HG03060 (cell line): ENCODE results near the gene IQGAP2.

ENCODE experiments used
- ATAC-seq: cut with Tn5 transposase; IDR thresholded peaks from one replicate; pipeline ENCODE4 v1.9.1; 2021; ENCODE audit warnings: low read depth, moderate number of reproducible peaks; ENCODE audit not compliant: unreplicated experiment

Gene IQGAP2

DNA sequence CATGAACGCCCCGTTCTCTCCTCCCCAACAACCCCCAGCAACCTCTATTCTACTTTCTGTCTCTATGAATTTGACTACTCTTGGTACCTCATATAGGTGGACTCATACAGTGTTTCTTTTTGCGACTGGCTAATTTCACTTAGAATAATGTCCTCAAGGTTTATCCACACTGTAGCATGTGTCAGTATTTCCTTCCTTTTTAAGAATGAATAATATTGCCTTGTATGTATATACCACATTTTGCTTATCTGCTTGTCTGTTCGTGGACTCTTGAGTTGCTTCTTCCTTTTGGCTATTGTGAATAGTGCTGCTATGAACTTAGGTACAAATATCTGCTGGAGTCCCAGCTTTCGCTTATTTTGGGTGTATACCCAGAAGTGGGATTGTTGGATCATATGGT is 42.7 kb downstream of the IQGAP2 start:
- ATAC-seq, result no peak

- ATAC-seq, result no peak
Measured at GRCh38 chr5:76446776-76447175, 43.7 kb downstream of the IQGAP2 start.

GRCh38 chr5:76449606-76450005 is 46.5 kb downstream of the IQGAP2 start:
- ATAC-seq, result no peak

DNA sequence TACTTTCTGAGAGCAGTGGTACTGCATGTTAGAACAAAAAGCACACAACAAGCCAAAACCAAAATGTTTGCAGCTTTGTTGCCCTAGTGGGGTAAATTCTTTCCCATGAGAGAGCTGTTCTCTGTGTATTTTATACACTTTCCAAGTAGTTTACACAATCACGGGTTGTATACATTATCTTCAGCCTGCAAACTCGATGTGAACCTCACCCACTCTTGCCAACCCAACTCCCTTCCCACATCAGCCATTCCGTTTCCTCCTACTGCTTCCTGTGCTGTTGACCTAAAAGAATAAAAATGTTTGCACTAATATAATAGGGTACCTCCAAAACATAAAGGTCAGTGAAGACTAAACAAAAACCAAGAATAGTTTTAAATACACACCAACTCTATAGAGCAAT is 47.0 kb downstream of the IQGAP2 start:
- no peak for ATAC-seq

GRCh38 chr5:76451031-76451701 is 48.1 kb downstream of the IQGAP2 start:
- ATAC-seq, result no peak

DNA sequence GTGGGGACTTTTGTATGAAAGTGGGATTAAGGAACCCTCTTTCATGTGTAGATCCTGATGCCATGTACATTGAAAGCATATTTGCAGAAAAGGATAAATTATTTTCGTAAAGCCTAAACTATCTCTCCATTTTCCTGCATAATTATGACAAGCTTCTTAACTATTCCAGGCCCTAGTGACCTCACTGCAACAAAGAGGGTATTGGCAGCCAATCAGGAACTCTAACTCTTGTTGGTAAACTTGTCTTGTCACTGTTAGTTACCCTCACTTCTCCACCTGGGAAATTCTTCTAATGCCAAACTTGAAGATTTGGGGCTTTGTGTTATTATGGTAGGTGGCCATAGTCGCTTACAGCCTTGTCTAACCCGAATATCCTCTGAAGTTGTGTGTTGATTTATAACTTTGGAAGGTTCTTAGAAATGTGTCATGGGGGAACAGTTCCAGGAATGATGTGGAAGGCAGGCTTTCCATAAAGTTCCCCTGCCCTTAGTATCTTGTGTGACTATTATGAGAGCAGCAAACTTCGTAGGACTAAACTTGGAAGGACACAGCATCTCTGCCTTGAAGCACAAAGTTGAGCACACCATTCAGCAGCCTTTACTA is 52.5 kb downstream of the IQGAP2 start:
- ATAC-seq, result no peak

DNA sequence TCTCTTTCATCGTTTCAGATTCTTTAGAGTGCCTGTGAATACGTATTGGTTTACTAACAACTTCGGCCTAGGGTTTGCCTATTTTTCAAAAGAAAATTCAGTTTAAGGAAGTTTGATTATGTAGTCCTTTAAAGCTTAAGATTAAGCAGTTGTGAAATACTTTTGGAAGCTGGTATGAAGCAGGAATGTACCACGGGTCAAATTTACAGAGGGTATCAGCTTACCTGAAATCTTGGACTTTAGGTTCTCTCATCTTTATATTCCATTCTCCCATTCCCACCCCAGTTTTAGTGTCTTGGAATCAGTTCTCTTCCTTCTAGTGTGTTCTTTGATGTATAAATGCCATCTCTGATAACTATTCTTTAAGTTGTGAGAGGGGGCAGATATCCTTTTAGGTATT is 53.2 kb downstream of the IQGAP2 start:
- no peak for ATAC-seq

GRCh38 chr5:76457674-76458485 is 54.8 kb downstream of the IQGAP2 start:
- no peak for ATAC-seq

- no peak for ATAC-seq
Measured at GRCh38 chr5:76458486-76458830, 55.4 kb downstream of the IQGAP2 start.

- ATAC-seq, result no peak
Measured at GRCh38 chr5:76460104-76460503, 57.0 kb downstream of the IQGAP2 start.

- ATAC-seq, result no peak
Measured at GRCh38 chr5:76462097-76462667, 59.1 kb downstream of the IQGAP2 start.

GRCh38 chr5:76467216-76467615 is 64.1 kb downstream of the IQGAP2 start:
- no peak for ATAC-seq

- no peak for ATAC-seq
Measured at GRCh38 chr5:76468635-76469425, 65.7 kb downstream of the IQGAP2 start.

GRCh38 chr5:76469656-76470290 is 66.7 kb downstream of the IQGAP2 start:
- no peak for ATAC-seq

DNA sequence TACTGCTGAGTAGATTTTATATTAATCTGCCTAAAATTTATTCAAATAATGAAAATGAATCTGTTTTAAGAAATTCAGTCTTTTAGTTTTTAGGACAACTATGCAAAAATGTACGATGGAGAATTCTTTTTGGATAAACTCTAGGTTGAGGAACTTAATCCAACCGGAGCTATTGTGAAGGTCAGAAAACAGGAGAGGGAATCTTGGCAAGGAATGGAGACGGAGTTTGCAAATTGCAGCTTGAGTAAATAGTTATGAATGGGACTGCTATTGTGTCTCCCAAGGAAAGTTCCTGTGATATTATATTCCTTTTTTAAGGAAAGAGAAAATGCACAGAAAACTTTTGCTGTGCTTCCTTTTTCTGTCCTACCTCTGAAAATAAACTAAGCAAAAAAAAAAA is 67.9 kb downstream of the IQGAP2 start:
- ATAC-seq, result no peak

DNA sequence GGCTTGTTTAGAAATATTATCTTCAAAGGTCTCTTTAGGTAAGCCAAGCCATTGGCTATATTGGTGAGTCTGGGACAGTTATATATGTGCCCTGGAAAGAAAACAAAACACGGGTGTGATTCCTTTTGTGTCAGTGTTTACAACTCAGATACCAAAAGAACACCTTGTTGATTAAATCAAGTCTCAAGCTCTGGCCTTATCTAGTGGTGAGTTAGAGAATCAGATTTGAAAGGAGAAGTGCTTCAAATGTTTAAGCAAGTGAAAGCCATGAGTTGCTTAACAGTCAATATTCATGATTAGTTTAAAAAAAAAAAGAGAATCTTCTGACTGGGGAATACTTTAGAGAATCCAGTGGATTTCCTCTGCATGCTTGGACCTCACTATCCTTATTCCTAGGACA is 68.3 kb downstream of the IQGAP2 start:
- ATAC-seq, result no peak

DNA sequence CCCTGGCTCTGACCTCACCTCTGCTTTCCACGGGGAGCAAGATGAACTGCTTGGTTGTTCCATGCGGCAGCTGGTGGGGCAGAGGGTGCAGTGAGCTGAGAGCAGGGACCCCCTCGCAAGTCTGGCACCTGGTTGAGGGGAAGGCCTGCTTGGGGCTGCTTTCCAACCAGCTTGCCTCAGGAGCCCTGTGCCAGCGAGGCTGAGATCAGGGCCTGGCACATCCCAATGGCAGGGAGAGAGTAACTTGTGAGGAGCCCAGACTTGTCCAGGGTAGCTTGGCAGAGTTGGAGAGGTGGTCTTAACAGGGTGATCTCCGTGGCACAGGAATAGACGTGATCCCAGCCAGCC is 68.9 kb downstream of the IQGAP2 start:
- ATAC-seq, result no peak

DNA sequence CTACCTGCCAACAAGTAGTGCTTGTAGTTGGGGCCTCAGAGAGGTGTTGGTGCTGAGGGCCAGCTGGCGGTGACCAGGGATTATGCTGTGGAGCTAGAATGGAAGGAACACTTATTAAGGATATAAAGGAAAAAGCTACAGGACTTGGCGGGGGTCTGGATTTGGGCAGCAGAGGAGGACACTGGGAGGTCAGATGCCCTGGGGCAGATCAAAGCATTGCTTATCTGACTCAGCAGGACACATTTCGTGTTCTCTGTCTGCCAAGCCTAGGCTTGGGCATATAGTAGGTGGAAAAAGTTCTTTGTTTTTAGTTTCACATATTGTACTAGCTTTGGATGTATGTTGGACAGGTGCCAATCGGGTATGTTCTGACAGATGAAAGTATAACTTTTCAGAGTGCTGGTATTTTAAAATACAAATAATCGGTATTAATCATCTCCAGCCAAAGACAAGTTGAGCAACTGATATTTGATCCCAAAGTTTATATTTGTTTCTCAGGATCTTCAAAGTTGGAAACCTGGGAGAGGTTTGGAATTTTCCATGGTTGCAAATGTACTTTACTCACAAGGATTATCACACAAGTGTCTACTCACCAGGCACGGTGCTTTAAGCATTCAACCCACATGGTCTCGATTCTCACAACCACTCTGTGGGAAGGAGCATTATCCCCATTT is 69.4 kb downstream of the IQGAP2 start:
- no peak for ATAC-seq

DNA sequence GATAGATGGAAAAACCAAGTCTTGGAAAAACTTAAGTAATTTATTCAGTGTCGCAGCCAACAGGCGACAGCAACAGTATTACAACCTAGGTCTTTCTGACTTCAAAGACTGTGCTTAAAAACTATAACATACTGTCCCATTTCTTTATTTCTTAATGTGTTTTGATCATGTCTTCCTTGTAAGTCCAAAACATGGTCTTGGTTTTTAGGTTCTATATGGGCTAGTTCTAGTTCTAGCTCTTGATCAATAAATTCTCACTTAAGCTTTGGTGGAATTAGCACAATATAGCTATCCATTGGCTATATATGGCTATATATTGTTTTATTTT is 69.9 kb downstream of the IQGAP2 start:
- ATAC-seq, result no peak

- no peak for ATAC-seq
Measured at GRCh38 chr5:76473661-76474060, 70.6 kb downstream of the IQGAP2 start.
